HG03135 (cell line): ENCODE data around the gene NEK1.
A peak's percentile ranks its signal among the peaks of the same experiment; 100 is the strongest.

Experiments
- ATAC-seq: cut with Tn5 transposase; IDR thresholded peaks from one replicate; pipeline ENCODE4 v1.9.1; 2021; ENCODE audit warnings: mild to moderate bottlenecking, moderate library complexity; ENCODE audit not compliant: unreplicated experiment

Gene NEK1, protein sequence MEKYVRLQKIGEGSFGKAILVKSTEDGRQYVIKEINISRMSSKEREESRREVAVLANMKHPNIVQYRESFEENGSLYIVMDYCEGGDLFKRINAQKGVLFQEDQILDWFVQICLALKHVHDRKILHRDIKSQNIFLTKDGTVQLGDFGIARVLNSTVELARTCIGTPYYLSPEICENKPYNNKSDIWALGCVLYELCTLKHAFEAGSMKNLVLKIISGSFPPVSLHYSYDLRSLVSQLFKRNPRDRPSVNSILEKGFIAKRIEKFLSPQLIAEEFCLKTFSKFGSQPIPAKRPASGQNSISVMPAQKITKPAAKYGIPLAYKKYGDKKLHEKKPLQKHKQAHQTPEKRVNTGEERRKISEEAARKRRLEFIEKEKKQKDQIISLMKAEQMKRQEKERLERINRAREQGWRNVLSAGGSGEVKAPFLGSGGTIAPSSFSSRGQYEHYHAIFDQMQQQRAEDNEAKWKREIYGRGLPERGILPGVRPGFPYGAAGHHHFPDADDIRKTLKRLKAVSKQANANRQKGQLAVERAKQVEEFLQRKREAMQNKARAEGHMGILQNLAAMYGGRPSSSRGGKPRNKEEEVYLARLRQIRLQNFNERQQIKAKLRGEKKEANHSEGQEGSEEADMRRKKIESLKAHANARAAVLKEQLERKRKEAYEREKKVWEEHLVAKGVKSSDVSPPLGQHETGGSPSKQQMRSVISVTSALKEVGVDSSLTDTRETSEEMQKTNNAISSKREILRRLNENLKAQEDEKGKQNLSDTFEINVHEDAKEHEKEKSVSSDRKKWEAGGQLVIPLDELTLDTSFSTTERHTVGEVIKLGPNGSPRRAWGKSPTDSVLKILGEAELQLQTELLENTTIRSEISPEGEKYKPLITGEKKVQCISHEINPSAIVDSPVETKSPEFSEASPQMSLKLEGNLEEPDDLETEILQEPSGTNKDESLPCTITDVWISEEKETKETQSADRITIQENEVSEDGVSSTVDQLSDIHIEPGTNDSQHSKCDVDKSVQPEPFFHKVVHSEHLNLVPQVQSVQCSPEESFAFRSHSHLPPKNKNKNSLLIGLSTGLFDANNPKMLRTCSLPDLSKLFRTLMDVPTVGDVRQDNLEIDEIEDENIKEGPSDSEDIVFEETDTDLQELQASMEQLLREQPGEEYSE (N-terminal part only)

DNA sequence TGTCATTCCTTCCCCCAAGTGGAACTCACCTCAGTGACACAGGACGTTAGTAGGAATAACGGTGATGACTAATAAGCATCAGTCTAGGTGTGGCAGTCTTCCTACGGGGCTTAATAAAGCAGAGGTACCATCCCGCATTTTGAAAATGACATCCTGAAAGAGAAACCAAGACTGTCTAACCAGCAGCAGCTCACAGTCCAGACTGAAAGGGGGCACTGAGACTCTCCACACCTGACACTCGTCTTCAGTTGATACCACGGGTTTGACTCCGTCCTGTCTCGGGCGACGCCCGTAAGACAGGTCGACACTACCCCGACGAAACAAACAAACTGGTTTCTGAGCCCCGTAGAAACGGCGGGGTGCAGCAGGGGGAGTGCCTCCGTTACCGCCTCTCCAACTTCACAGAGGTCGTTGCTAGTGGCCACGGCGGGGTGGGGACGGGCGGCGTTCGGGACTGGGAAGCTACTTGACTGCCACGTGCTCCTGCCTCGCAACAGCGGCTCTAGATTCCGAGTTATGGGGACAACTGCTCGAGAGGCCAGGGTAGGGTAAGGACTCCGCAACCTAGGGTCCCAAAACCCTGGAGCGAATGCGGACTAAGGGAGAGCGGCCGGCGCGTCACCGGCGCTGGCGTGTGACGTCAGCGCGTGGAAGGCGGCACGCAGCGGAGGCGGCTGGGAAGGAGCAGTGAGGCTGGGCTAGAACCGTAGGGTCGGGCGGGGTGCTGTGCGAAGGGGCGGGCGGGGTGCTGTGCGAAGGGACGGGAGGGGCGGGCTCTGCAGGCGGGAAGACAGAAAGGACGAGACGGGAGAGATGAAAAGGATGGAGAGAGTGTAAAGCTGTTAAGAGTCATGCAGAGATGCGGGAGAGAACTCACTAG lies at the start of gene NEK1:
NEK1 (minus strand) TSS at position 593 of the 880 bp plus-strand sequence. CDS start 9,953 bp downstream, outside the sequence.
- ATAC-seq = peak; percentile 91

DNA sequence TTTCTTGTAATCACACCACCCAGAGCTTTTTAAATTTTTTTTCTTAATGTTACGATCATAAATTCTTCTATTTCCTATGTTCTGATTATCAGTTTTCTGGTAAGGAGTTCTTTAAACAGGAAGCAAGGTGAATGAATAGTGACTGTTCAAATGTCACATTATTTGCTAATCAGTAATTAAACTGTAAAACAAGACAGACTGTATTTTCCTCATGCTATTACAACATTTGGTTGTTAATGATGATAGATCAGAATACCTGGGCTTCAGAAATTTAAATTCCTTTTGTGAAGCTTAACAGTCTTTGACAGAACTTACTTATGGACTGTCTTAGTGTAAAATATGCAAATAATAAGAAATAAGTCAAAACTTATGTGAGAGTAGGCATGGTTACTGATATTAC lies 49.4 kb upstream of the NEK1 start:
- ATAC-seq = no peak

DNA sequence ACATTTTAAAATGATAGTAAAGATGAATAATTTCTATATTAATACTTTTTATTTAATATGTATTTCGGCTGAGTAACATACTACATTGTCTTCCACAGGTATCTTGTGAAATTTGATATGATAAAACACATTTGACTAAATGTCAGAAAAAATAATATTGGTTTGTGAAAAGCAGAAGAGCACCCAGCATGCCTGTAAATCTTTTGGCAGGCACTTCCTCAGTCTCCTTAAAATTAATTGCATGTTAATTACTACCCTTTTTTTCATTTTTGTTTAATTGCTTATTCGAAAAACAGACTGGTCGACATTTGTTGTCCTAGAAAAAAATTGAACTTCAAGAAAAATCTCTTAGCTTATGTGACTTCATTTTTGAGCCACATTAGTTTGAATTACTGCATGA lies 48.5 kb upstream of the NEK1 start:
- no peak for ATAC-seq

DNA sequence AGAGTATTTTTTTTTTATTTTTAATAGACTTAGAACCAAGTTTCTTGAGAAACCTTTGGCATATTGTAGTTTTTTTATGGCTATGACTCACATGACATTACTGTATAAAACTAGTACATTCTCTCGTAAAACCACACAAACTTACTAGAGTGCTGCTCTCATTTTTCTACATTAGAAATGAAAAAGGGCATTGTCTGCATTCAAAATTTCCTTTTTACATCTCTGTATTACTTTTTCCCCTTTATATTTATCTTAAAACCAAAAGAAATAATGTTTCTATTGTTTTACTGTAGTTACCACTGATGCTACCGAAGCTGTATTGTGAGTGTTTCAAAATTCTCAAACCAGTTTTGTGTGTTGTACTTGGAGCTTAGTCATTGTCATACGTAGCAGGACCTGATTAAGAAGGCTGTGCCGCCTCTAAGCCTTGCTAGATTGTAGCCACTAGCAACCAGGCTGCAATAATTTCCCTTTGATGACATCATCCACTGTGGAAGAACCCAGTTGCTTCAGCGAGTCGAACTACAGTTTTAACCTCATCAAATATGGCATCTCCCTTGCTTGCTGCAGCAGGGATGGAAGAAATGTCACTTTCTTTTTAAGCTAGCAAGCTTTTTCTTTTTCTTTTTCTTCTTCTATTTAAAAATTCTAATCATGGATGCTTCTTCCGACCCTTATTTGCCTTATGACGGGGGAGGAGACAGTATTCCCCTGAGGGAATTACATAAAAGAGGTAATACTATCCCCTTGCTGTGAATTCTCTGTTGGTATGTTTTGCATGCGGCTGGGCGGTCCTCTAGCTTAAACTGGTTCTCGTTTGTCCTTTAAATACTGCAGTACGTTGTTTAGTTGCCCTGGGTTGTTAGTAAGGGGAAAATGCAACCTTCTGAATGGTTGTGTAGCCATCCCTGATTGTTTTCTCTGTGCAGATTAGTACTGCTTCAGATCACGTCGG lies 47.6 kb upstream of the NEK1 start:
- ATAC-seq = peak; percentile 97

DNA sequence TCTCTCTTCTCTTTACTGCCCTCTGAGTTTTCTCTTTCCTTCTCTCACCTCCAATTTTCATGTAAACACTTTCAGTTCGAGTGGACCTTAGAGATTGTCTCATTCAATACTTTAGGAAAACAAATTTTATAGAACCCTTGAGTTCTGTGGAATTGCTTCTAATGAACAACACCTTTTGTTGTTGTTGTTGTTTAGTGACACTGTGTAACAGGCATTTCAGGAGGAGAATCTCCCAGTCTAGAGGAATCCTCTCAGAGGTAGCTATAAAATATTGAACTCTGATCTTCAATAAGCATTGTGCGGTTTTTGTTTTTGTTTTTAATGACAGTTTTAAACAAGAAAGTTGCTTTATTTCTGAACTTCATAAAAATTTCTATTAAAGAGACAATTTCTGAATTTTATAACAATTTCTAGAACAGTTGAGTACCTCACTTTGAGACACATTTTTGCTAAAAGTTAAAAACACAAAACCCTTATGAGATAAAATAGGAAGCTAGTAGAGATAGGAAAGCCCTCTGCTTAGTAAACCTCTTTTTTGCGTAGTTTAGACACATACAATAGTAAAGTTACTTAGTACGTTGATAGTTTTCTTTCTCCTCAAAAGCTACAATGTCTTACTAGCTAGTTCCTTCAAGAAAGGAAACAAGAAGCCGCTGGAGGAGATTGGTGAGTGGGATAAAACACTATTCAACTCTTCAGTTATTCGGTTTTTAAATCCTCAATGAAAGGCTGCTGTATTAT lies 46.8 kb upstream of the NEK1 start:
- no peak for ATAC-seq

DNA sequence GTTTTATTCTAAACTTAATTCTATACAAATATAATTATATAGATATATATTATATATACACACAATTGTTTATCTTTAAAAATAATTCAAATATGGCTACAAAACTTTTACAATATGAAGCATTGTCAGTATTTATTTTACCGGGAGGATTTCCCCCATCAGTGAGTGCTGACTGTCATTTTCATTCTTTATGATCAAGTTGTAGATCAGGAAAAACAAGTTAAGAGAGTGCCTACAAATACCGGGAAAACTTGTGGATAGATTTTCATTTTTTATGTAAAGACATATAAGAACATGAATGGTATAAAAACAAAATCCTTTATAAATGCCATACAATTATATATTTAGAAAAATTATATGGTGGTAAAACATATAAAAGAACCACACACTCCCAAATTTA lies 45.8 kb upstream of the NEK1 start:
- no peak for ATAC-seq

DNA sequence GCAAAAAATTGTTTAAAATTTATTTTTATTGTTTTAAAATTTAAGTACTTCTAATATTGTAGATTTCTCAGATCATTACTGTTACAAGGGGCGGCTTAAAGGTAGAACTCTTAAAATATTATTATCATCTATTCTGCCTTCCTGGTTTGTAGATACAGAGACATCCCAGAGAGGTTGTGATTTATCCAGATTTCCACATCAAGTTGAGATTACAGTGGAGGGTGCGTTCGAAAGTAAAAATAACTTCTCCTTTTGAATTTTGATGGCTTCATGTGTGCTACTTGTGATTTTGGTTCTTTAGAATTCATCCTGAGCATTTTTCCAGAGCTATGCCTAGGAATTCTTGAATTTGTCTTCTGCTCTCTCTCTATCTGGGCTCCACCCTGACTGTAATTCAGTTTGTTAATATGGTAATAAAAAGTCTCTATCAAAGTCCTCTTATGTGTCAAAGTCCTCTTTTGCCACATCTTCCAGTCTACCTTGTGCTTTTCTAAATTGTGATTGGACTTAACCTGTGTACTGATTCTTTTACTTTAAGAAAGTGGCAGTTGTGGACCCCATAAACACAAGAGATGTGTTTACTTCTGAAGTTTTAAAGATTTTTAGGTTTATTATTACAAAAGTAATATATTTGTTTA lies 45.2 kb upstream of the NEK1 start:
- no peak for ATAC-seq

DNA sequence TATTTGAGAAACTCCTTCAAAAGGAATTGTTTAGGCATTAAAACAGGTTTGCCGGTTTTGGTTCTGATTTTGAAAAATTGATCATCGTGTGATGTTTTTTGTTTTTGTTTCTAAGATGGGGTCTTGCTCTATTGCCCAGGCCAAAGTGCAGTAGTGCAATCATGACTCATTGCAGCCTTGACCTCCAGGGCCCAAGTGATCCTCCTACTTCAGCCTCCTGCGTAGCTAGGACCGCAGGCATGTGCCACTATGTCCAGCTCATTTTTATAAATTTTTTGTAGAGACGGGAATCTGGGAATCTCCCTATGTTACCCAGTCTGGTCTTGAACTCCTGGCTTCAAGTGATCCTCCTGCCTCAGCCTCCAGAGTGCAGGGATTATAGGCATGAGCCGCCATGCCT lies 43.0 kb upstream of the NEK1 start:
- no peak for ATAC-seq

DNA sequence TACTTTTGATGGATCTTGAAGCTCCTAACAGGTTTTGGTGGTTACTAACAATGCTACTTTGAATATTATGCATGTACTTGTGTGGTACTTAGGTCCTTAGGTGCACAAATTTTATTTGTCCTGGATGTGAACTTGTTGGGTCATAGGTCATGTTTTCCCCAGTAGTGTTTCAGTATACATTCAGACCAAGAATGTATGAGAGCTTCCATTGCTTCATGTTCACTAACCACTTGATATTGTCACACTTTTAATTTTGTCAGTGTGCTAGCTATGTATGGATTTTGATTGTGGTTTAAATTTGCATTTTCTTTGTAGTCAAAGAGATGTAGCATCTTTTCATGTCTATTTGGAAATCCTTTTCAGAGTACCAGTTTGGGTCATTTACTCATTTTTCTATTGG lies 40.2 kb upstream of the NEK1 start:
- no peak for ATAC-seq

DNA sequence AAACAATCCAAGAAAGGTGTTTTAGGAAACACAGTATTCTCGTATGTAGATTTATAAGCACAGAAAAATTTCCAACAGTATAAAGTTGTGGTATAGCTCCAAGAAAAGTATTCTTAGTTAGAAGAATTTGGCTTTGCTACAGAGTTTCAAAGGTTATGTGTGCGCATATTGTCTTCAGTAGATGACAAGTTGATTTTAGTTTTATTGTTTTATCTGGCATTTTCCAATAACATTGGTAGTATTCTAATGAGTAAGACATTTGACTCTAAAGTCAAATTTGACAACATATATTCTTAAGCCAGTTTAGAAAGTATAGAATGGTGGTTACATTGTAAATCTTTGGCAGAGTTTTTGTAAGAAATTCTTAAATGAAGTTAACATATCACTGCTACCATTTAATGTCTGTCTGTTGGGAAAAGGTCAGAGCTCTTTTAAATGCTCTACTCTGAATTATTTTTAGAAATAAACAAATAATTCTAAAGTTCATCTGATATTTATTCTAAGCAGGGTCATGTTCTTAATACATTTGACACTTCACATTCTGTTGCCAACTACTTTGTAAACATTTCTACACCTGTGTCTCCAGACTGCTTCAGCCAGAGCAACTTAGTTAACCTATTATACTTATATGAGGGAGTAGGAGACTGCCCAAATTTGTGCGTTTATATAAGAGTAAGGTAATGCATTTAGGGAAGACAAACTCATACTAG lies 38.0 kb upstream of the NEK1 start:
- ATAC-seq = no peak

DNA sequence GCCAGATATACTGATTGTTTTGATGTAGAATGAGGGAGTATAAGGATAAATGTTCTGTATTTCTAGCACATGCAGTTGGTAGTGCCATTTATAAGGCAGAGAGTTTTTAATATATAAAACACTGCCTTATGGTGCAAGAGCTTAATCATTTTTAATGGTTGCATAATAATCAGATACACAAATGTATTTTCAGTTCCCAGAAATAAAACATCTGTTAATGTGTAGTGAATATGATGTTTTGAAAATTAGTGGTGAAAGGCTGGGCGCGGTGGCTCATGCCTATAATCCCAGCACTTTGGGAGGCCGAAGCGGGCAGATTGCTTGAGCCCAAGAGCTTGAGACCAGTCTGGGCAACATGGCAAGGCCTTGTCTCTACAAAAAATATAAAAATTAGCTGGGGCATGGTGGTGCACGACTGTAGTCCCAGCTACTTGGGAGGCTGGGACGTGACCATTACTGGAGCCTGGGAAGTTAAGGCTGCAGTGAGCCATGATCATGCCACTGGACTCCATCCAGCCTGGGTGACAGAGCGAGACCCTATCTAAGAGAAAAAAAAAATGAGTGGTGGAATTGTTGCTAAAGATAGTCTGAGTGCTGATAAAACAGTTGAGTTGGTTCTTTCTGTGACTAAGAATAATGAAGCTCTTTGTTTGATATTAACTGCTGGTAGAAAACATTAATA lies 37.3 kb upstream of the NEK1 start:
- no peak for ATAC-seq

DNA sequence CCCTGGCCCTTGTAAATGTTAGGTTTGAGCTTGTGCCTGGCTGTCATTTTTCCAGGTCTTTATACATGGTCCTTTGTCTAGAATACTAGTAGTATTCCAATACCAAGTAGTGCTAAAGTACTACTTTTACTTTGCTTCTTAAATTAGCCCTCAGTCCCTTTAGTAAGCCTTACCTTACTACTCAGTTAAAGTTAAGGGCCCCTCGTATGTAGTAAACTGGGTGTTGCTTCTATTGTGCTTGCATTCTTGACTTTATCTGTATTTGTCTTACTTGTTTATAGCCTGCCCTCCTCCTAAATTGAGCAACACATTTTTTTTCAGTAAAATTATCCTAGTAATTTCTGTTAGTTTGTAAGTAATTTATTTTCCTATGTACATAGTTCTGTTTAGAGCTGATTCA lies 33.2 kb upstream of the NEK1 start:
- no peak for ATAC-seq

DNA sequence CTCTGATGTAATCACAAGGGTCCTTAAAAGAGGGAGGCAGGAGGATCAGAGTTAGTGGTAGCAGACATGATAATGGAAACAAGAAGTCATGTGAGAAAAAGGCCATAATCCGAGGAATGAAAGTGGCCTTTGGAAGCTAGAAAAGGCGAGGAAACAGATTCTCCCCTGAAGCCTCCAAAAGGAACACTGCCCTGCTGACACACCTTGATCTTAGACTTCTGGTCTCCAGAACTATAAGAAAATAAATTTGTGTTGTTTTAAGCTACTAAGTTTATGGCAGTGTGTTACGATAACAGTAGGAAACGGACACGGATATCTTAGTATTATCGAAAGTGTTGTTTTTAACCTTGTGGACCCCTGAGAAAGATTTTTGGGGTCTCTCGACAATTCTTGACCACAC lies 32.4 kb upstream of the NEK1 start:
- no peak for ATAC-seq

DNA sequence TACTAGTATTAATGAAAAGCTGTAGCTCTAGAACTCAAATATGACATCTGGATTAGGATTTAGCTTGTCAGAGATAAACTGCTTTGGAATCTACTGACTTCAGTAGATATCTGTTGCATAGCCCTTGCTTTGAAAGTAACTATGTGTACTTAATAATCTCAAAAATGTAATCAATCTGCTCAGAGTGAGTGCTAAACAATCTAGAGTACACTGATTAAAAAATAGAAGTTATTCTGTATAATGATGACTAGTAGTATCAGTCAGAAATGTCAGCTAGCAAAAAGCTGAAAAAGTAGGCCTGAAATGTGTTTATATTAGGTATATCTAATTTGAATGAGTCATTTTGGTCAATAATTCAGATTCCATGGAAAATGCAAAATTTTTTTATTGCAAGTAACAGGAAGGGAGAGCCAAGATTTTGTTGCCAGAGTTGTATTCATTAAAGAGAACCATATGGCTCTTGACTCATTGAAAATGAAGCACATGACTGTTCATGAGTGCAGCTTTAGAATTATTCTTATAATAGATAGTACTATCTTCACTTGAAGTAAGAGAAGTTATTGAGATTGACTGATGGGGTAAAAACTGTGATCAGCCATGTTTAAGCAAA lies 28.0 kb upstream of the NEK1 start:
- ATAC-seq = no peak

DNA sequence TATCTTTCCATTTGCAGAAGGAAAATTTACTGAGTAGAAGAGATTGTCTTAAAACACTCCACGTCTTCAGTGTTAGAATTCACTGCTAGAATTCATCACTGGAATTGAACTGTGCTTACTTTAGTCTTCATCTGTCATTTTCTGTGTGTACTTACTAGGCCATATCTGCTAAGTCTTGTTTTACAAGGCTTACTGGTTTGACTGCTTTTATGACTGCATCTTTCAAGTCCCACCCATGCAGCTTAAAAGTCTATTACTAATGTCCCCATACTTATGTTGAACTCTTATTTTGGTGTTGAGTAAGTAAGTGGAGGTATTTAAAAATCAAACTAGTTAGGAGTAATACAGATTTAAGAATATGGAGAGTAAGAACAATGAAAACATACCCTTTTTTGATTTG lies 22.6 kb upstream of the NEK1 start:
- no peak for ATAC-seq

DNA sequence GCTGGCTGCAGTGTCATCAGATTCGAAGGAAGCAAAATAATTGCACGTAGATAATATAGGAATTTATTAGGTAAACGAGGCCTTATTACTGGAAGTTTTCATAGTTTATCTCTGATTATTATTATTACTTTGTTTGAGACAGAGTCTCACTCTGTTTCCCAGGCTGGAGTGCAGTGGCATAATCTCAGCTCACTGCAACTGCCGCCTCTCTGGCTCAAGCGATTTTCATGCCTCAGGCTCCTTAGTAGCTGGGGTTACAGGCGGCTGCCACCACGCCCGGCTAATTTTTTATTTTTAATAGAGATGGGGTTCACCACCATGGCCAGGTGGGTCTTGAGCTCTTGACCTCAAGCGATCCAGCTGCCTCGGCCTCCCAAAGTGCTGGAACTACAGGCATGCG lies 20.5 kb upstream of the NEK1 start:
- no peak for ATAC-seq

DNA sequence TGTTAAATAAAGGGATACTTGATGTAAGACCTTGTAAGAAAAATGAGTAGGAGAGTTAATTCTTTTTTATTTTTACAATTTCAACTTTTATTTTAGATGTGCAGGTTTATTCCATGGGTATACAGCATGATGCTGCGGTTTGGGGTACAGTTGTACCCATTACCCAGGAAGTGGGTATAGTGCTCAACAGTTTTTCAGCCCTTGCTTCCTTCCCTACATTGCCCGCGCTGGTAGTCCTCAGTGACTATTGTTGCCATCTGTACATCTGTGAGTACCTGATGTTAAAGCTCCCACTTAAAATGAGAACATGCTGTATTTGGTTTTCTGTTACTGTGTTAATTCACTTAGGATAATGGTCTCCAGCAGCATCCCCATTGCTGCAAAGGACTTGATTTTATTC lies 17.7 kb upstream of the NEK1 start:
- ATAC-seq = no peak
